Astrocyte (in vitro differentiated cells and primary cell): ENCODE results near the gene NOS1AP. TPM values are rescaled to one million over a fixed set of nuclear protein-coding genes. Genes with fewer than 3 reads are reported as not detected.

ENCODE experiments used
- DNase-seq: peaks from one replicate; pipeline ENCODE4 v3.0.0-alpha.2; 2010; ENCODE audit warnings: low read depth
- FAIRE-seq: peaks from 2 replicates; lab custom pipeline; 2011; peaks lifted over from hg19 to GRCh38; lab: Jason Lieb, UNC
- H2AFZ ChIP-seq: 2 replicates; pipeline ENCODE4 v1.6.0; 2012; ENCODE audit warnings: low read depth, low read length, inconsistent platforms
- H3K27ac ChIP-seq: 2 replicates; pipeline ENCODE4 v1.5.1; 2011; ENCODE audit warnings: low read depth, low read length, inconsistent platforms
- H3K27me3 ChIP-seq: 2 replicates; pipeline ENCODE4 v1.6.0; 2011; ENCODE audit warnings: low read length, inconsistent platforms; ENCODE audit not compliant: insufficient read depth
- H3K36me3 ChIP-seq: 2 replicates; pipeline ENCODE4 v1.5.1; 2011; ENCODE audit warnings: low read length, inconsistent platforms; ENCODE audit not compliant: insufficient read depth
- H3K4me1 ChIP-seq: 2 replicates; pipeline ENCODE4 v1.5.1; 2011; ENCODE audit warnings: low read length, inconsistent platforms; ENCODE audit not compliant: insufficient read depth
- H3K4me2 ChIP-seq: 2 replicates; pipeline ENCODE4 v1.6.0; 2012; ENCODE audit warnings: low read length, inconsistent platforms
- H3K4me3 ChIP-seq: 2 replicates; pipeline ENCODE4 v1.5.1; 2011; ENCODE audit warnings: low read depth, mild to moderate bottlenecking, low read length, inconsistent platforms; ENCODE audit not compliant: insufficient read depth
- H3K79me2 ChIP-seq: 2 replicates; pipeline ENCODE4 v1.6.0; 2012; ENCODE audit warnings: mild to moderate bottlenecking, low read length, inconsistent platforms; ENCODE audit not compliant: insufficient read depth
- H3K9ac ChIP-seq: 2 replicates; pipeline ENCODE4 v1.6.0; 2012; ENCODE audit warnings: mild to moderate bottlenecking, low read length, inconsistent platforms
- H3K9me3 ChIP-seq: 2 replicates; pipeline ENCODE4 v1.5.1; 2012; ENCODE audit warnings: low read depth, mild to moderate bottlenecking, low read length, inconsistent platforms; ENCODE audit not compliant: insufficient read depth
- H4K20me1 ChIP-seq: 2 replicates; pipeline ENCODE4 v1.6.0; 2012; ENCODE audit warnings: low read length, inconsistent platforms; ENCODE audit not compliant: insufficient read depth
- H3K27ac Mint-ChIP-seq: one replicate; pipeline ENCODE4 v1.8.0; 2021; ENCODE audit warnings: mild to moderate bottlenecking, mixed read lengths; ENCODE audit not compliant: unreplicated experiment
- H3K27me3 Mint-ChIP-seq: one replicate; pipeline ENCODE4 v1.8.0; 2021; ENCODE audit warnings: low read depth, mixed read lengths; ENCODE audit not compliant: unreplicated experiment
- H3K36me3 Mint-ChIP-seq: one replicate; pipeline ENCODE4 v1.8.0; 2021; ENCODE audit warnings: low read depth, mixed read lengths; ENCODE audit not compliant: unreplicated experiment
- H3K4me1 Mint-ChIP-seq: one replicate; pipeline ENCODE4 v1.8.0; 2021; ENCODE audit warnings: low read depth, mixed read lengths; ENCODE audit not compliant: unreplicated experiment
- H3K4me3 Mint-ChIP-seq: one replicate; pipeline ENCODE4 v1.8.0; 2021; ENCODE audit warnings: mild to moderate bottlenecking, moderate library complexity, mixed read lengths; ENCODE audit not compliant: unreplicated experiment
- H3K9me3 Mint-ChIP-seq: one replicate; pipeline ENCODE4 v1.8.0; 2021; ENCODE audit warnings: mild to moderate bottlenecking, mixed read lengths; ENCODE audit not compliant: unreplicated experiment
- EZH2 ChIP-seq: IDR thresholded peaks from 2 replicates; pipeline ENCODE4 v1.6.1; 2012; ENCODE audit warnings: mild to moderate bottlenecking, low read length, inconsistent platforms; ENCODE audit not compliant: insufficient read depth
- total RNA-seq: library from RNA; stranded (reverse); gene quantifications from 2 replicates; pipeline ENCODE4 v1.2.1, GENCODE V29; 2021
- TF ChIP-seq, protein P1 (sequence below): IDR thresholded peaks from 2 replicates; pipeline ENCODE4 v1.5.1; 2011; ENCODE audit warnings: low read depth, mild to moderate bottlenecking, inconsistent platforms, low read length, moderate library complexity; ENCODE audit not compliant: insufficient read depth

Gene NOS1AP
- total RNA-seq, 1 donor from 2014 or later: 1.2 TPM

- Mint-ChIP-seq H3K27ac (no peak overlapping the region), H3K36me3 (no peaks in the 10 kb centered on the region), H3K9me3 (no peaks in the 10 kb centered on the region), H3K4me1 (no peaks in the 10 kb centered on the region), H3K27me3 (peaks cover 22% of the 10 kb centered on the region), H3K4me3 (no peak overlapping the region)
- H3K9me3 ChIP-seq: no peaks in the 10 kb centered on the region
- H3K4me2 ChIP-seq: no peak overlapping the region
- no peaks in the 10 kb centered on the region for H3K36me3 ChIP-seq
- H2AFZ ChIP-seq: no peak overlapping the region
- no peak for DNase-seq
- H3K4me3 ChIP-seq: no peak overlapping the region
- H3K27ac ChIP-seq: no peak overlapping the region
- peaks cover 23% of the 10 kb centered on the region for H3K27me3 ChIP-seq
- no peak for TF ChIP-seq EZH2
- TF ChIP-seq, protein P1, sequence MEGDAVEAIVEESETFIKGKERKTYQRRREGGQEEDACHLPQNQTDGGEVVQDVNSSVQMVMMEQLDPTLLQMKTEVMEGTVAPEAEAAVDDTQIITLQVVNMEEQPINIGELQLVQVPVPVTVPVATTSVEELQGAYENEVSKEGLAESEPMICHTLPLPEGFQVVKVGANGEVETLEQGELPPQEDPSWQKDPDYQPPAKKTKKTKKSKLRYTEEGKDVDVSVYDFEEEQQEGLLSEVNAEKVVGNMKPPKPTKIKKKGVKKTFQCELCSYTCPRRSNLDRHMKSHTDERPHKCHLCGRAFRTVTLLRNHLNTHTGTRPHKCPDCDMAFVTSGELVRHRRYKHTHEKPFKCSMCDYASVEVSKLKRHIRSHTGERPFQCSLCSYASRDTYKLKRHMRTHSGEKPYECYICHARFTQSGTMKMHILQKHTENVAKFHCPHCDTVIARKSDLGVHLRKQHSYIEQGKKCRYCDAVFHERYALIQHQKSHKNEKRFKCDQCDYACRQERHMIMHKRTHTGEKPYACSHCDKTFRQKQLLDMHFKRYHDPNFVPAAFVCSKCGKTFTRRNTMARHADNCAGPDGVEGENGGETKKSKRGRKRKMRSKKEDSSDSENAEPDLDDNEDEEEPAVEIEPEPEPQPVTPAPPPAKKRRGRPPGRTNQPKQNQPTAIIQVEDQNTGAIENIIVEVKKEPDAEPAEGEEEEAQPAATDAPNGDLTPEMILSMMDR: no peak
- FAIRE-seq: no peak
- peaks cover 10% of the 10 kb centered on the region for H4K20me1 ChIP-seq
- H3K79me2 ChIP-seq: no peaks in the 10 kb centered on the region
- peaks cover 13% of the 10 kb centered on the region for H3K4me1 ChIP-seq
- no peak overlapping the region for H3K9ac ChIP-seq
These were observed 2.0 kb upstream of the NOS1AP start for GRCh38 chr1:162067466-162067865.

- no peaks in the 10 kb centered on the region for H3K36me3 ChIP-seq
- peaks cover 25% of the 10 kb centered on the region for H3K27me3 Mint-ChIP-seq
- peaks cover 11% of the 10 kb centered on the region for H4K20me1 ChIP-seq
- no peak overlapping the region for H3K4me3 ChIP-seq
- TF ChIP-seq, protein P1: no peak
- no peak for TF ChIP-seq EZH2
- H3K9me3 Mint-ChIP-seq: no peaks in the 10 kb centered on the region
- no peak overlapping the region for H3K27ac Mint-ChIP-seq
- no peaks in the 10 kb centered on the region for H3K9me3 ChIP-seq
- peaks cover 13% of the 10 kb centered on the region for H3K4me1 ChIP-seq
- no peak overlapping the region for H2AFZ ChIP-seq
- FAIRE-seq (no peak), DNase-seq (no peak)
- no peak overlapping the region for H3K9ac ChIP-seq
- peaks cover 23% of the 10 kb centered on the region for H3K27me3 ChIP-seq
- no peaks in the 10 kb centered on the region for H3K36me3 Mint-ChIP-seq
- no peak overlapping the region for H3K27ac ChIP-seq
- no peaks in the 10 kb centered on the region for H3K79me2 ChIP-seq
- H3K4me3 Mint-ChIP-seq: peak overlapping the region; percentile 81
- H3K4me1 Mint-ChIP-seq: no peaks in the 10 kb centered on the region
- H3K4me2 ChIP-seq: no peak overlapping the region
These were observed 1.2 kb upstream of the NOS1AP start for GRCh38 chr1:162068301-162068700.

DNA sequence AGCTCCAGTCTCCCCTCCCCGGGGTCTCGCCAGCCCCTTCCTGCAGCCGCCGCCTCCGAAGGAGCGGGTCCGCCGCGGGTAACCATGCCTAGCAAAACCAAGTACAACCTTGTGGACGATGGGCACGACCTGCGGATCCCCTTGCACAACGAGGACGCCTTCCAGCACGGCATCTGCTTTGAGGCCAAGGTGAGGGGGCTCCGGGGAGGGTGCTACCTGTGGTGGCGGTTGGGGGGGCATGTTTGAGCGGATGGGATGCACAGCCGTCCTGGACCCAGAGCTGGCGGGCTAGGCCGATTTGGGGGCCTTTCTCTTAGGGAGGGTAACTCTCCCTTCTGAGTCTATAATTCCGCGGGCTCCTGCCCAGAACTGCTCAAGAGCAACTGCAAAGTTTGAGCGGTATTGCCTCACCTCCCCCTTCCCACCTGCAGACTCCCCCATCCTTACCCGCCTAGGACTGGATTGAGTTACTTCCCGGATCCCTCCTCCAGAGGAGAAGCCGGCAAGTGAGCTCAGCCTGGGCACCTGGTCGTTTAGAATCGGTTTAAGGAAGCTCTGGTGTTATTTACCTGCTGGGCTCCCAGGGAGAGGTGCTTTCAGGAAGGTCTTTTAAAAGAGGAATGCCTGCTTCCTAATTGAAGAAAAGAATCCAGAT is 730 bp downstream of the NOS1AP start:
- Histone ChIP-seq H3K4me2 (peak overlapping the region; percentile 96), H3K79me2 (no peaks in the 10 kb centered on the region), H3K9me3 (peaks cover 5% of the 10 kb centered on the region), H3K4me3 (peak overlapping the region; percentile 65), H3K9ac (peak overlapping the region; percentile 70), H3K27me3 (peaks cover 23% of the 10 kb centered on the region), H3K36me3 (no peaks in the 10 kb centered on the region), H3K27ac (no peak overlapping the region), H2AFZ (peak overlapping the region; percentile 78), H3K4me1 (peaks cover 13% of the 10 kb centered on the region), H4K20me1 (peaks cover 11% of the 10 kb centered on the region)
- no peaks in the 10 kb centered on the region for H3K4me1 Mint-ChIP-seq
- FAIRE-seq (no peak), DNase-seq (no peak)
- H3K27me3 Mint-ChIP-seq: peaks cover 25% of the 10 kb centered on the region
- no peak overlapping the region for H3K27ac Mint-ChIP-seq
- H3K9me3 Mint-ChIP-seq: peaks cover 7% of the 10 kb centered on the region
- peak; percentile 85 for TF ChIP-seq EZH2
- TF ChIP-seq, protein P1: no peak
- H3K36me3 Mint-ChIP-seq: peaks cover 5% of the 10 kb centered on the region
- peak overlapping the region; percentile 84 for H3K4me3 Mint-ChIP-seq
